ENCODE data around the gene OR10A6.

Gene OR10A6

GRCh38 chr11:7909585-7910285 lies 21.3 kb downstream of the OR10A6 start:
- DNase-seq: no peak

DNA sequence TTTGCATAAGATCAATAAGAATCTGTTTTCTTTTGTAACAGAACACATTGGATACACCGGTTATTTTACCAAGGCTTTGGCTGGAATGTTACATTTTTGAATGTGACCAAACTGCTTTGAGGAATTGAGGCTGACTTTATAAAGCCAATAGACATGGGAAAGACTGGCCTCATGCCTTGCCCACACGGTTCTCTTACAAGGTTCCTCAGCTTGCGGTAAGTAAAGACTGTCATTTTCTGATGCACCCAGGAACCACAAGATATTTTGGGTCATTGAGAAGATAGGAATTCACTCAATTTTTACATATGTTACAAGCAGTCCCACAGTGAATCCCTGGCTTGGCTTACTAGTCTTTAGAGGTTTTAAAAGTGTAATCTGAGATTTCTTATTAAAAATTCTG lies 23.9 kb downstream of the OR10A6 start:
- no peak for DNase-seq

DNA sequence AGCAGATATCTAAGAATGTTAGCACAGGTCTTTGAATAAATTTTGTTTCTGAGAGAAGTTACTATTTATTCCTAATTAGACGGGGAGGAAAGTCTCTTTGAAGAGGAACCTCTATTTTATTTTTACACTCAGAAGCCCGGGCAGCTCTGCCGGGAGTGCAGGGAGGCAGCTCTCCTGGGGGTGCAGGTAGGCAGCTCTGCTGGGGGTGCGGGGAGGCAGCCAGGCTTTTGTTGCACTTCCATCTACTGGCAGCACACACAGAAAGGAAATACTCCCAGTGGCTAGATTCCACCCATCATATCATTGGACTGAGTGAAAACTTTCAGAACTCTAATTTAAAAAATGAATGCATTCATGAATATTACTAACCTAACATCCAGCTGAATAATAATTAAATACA lies 24.6 kb downstream of the OR10A6 start:
- DNase-seq: no peak

DNA sequence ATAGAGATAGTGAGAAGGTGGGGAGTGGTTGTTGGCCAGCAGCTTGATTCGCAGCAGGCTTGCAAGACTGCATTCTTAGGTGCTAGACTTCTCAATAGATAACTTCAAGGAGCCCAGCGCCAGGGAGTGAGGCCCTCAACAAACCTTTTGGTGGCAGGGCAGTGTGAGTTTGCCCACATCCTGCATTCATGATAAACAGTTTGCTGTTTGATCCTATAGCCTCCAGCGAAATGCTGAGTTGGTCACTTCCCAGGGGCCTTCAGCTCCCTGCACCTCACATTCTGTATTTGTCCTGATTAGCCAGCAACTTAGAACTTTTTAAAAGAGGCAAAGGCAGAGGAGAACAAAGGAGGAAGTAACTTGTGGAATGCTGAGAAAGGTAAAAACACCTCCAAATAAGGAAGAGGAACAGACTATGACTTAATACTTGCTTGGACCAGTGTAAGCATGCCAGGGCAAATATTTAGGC lies 25.1 kb downstream of the OR10A6 start:
- no peak for DNase-seq

DNA sequence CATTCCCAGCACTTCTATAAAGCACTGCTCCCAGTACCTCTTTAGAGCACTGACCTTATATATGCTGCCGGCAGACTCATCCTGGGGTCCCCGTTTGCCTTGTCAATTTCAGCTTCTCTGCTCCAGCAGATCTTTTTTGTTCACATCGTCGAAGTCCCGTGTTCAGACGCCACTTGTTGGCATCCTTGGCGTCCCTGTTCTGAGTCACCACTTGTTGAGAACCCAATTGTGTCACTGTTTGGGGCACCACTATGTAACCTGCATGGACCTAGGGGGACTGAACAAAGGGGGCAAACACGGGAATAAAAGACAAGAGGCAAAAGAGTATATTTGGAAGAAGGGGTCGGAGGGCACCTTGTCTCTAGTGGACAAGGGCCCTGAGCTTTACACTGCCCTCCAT lies 25.5 kb downstream of the OR10A6 start:
- DNase-seq: no peak

GRCh38 chr11:7904917-7905316 lies 26.2 kb downstream of the OR10A6 start:
- DNase-seq: no peak

- DNase-seq: no peak
These were observed 27.1 kb downstream of the OR10A6 start for GRCh38 chr11:7903940-7904339.

DNA sequence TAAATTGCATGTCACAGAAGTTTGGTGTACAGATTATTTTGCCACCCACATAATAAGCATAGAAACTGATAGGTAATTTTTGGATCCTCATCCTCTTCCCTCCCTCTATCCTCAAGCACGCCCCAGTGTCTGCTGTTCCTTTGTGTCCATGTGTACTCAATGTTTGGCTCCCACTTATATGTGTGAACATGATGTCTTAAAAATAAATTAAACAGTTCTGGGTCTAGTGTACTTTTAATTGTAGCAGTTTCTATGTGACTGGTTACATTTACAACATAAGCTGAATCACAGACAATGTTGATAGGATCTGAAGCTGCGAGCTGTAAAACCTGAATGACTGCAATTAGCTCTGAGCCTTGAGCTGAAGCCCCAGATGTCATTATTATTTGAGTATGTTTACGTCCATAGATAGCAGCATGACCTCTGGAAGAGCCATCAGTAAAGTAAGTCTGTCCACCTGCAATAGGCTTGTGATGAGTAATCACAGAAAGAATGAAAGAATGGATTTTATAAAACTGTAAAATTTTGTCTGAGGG lies 29.7 kb downstream of the OR10A6 start:
- no peak for DNase-seq

- DNase-seq: no peak
These were observed 30.4 kb downstream of the OR10A6 start for GRCh38 chr11:7900686-7901085.

DNA sequence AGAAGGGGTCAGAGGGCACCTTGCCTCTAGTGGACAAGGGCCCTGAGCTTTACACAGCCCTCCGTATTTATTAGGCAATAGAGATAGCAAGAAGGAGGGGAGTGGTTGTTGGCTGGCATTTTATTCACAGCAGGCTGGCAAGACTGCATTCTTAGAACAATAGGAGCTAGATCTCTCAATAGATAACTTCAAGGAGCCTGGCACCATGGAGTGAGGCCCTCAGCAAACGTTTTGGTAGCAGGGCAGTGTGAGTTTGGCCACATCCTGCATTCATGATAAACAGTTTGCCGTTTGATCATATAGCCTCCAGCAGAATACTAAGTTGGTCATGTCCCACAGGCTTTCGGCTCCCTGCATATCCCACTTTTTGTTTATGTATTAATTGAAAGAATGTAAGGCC lies 31.6 kb downstream of the OR10A6 start:
- DNase-seq: no peak

- DNase-seq: no peak
These were observed 32.3 kb downstream of the OR10A6 start for GRCh38 chr11:7898666-7899283.

DNA sequence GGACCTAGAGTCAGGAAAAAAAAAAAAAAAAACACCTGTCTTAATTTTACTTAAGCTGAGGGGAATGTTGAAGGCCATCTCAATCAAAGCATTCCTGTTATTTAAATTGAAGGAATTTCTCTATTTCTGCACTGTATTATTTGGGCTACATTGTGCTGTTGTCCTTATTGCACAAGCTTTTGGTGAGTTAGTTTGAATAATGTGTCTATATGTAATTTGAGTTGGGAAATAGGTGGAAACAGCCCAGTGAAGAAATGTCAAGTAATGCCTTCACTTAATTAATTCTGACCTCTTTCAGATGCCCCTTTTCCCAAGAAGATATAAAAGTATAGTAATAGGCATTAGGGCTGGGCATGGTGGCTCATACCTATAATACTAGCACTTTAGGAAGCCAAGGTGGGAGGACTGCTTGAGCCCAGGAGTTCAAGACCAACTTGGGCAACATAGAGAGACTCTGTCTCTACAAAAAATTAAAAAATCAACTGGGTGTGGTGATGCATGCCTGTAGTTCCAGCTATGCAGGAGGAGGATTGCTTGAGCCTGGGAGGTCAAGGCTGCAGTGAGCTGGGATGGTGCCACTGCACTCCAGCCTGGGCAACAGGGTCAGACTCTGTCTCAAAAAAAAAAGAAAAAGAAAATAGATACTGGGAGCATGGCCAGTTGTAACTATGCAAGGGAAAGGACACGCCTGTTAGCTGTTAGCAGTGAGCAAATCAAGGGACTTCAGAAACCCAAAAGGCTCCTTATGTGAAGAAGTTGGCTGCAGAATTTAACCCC lies 34.9 kb downstream of the OR10A6 start:
- DNase-seq: no peak

GRCh38 chr11:7894251-7894650 lies 36.8 kb downstream of the OR10A6 start:
- no peak for DNase-seq

DNA sequence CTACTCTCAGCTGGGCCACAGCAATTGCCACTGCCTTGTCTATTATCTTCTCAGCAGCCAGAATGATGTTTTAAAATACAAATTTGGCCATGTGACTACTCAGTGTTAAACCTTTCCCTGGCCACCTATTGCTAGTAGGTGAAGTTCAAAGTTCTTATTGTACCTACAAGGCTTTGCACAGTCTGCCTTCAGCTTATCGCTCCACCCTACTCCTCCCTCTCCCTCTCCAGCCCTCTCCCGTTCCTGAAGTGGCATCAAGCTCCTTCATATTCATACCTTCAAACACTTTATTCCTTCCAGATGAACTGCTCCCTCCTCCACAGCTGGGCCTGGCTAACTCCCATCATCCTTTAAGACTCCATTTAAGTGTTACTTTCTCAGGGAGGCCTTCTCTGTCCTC lies 37.3 kb downstream of the OR10A6 start:
- DNase-seq: no peak

- DNase-seq: peak; percentile 20 to 76
These were observed 38.2 kb downstream of the OR10A6 start for GRCh38 chr11:7892840-7893254.

- no peak for DNase-seq
These were observed 38.9 kb downstream of the OR10A6 start for GRCh38 chr11:7892059-7892699.

- DNase-seq: no peak
These were observed 40.5 kb downstream of the OR10A6 start for GRCh38 chr11:7890417-7891172.

DNA sequence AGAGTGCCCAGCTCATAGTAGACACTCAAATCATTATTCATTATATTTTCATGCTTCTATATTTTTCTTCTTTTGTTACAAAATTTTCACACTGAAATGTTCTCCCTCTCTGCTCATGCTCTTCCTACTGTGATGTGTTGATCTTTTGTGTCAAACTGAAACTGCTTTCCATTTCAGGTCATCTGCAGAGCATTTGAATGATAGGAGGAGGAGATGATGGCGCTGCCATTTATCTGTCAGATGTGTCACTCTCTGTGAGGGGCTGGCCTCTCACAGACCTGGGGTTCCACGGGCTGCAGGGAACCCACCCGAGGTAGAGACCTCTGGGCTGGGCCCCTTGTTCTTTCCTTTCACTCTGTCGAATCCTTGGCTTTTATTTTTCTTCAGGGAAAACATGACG lies 41.1 kb downstream of the OR10A6 start:
- DNase-seq: no peak

GRCh38 chr11:7882860-7883259 lies 48.2 kb downstream of the OR10A6 start:
- DNase-seq: no peak
